ENCODE data around the gene LAS1L.

- TF ChIP-seq ELF4 (IDR thresholded peaks at IDR 0.05) (no peak), BHLHE40 (IDR thresholded peaks at IDR 0.05; ENCODE audit: borderline replicate concordance) (no peak), NFRKB (IDR thresholded peaks at IDR 0.05) (no peak), ZNF384 (IDR thresholded peaks at IDR 0.05) (no peak)
Observed at GRCh38 chrX:65491620-65492019, 43.0 kb downstream of the LAS1L start.

Measured in HEK293T (cell line).